H1 (cell line): ENCODE results near the gene CTDP1. TPM values are rescaled to one million over a fixed set of nuclear protein-coding genes. Genes with fewer than 3 reads are reported as not detected.
"Not testable (repeated sequence)": the region's sequence is repeated elsewhere in the genome, so short reads cannot be mapped to it uniquely, and the experiment has no call there.

ENCODE experiments used
- CTCF ChIA-PET: fragments of 300-600 bp; sonication (Branson Sonifier 250); formaldehyde crosslinking; loops from one replicate; lab custom pipeline; 2021; ENCODE audit not compliant: partially characterized antibody; lab: Charles Lee
- POLR2A ChIA-PET: fragments of 300-600 bp; sonication (Branson Sonifier 250); formaldehyde crosslinking; loops from one replicate; lab custom pipeline; 2021; ENCODE audit warnings: inconsistent platforms; ENCODE audit not compliant: partially characterized antibody; lab: Charles Lee
- DNase-seq, 2 experiments: peaks; one replicate each; pipeline versions ENCODE4 v3.0.0 to v3.0.0-alpha.2; 2010 to 2022; ENCODE audit warnings: low spot score in 2 of 2, low read depth in 1 of 2, mixed read lengths in 1 of 2
- FAIRE-seq: peaks from 2 replicates; lab custom pipeline; 2011; peaks lifted over from hg19 to GRCh38; lab: Jason Lieb, UNC
- H2AFZ ChIP-seq: 2 replicates; pipeline ENCODE4 v1.8.1; 2012; ENCODE audit warnings: low read length, inconsistent platforms
- H2AK5ac ChIP-seq: 2 replicates; pipeline ENCODE4 v1.6.1; 2013; ENCODE audit warnings: low read depth, low read length
- H2BK120ac ChIP-seq: replicated peaks from 2 replicates; pipeline ENCODE3; 2013; ENCODE audit warnings: low read depth, low read length, inconsistent platforms
- H2BK12ac ChIP-seq: 2 replicates; pipeline ENCODE4 v1.6.1; 2013; ENCODE audit warnings: low read depth, low read length
- H2BK15ac ChIP-seq: 2 replicates; pipeline ENCODE4 v1.6.1; 2013; ENCODE audit warnings: low read length
- H2BK20ac ChIP-seq: 2 replicates; pipeline ENCODE4 v1.6.1; 2013; ENCODE audit warnings: low read length
- H2BK5ac ChIP-seq: 2 replicates; pipeline ENCODE4 v1.6.1; 2013; ENCODE audit warnings: low read depth, low read length
- H3K14ac ChIP-seq: 2 replicates; pipeline ENCODE4 v1.6.1; 2013; ENCODE audit warnings: inconsistent platforms; ENCODE audit not compliant: insufficient read length
- H3K18ac ChIP-seq: 2 replicates; pipeline ENCODE4 v1.6.1; 2013; ENCODE audit warnings: low read length; ENCODE audit errors: extremely low read depth
- H3K23ac ChIP-seq: 2 replicates; pipeline ENCODE4 v1.6.1; 2013; ENCODE audit warnings: inconsistent platforms; ENCODE audit not compliant: insufficient read length
- H3K23me2 ChIP-seq: 2 replicates; pipeline ENCODE4 v1.6.1; 2013; ENCODE audit warnings: low read depth, low read length
- H3K27ac ChIP-seq: 2 replicates; pipeline ENCODE4 v1.6.1; 2011; ENCODE audit warnings: low read depth, low read length, inconsistent platforms
- H3K27me3 ChIP-seq, 4 experiments: replicated peaks in 1 of 4; 1 replicate in 1 of 4; 2 replicates in 3 of 4; pipeline versions ENCODE4 v1.6.1 to v1.8.1; 2011 to 2013; ENCODE audit warnings: low read length in 3 of 4, mild to moderate bottlenecking in 3 of 4, inconsistent platforms in 2 of 4, mixed read lengths in 2 of 4, moderate library complexity in 1 of 4; ENCODE audit not compliant: control insufficient read depth in 3 of 4, insufficient read depth in 3 of 4; ENCODE audit errors: extremely low read depth in 1 of 4
- H3K36me3 ChIP-seq, 4 experiments: 2 replicates each; pipeline versions ENCODE4 v1.6.1 to v1.8.1; 2011 to 2013; ENCODE audit warnings: mild to moderate bottlenecking in 4 of 4, low read length in 3 of 4, moderate library complexity in 2 of 4, control low read depth in 1 of 4, inconsistent platforms in 1 of 4; ENCODE audit not compliant: insufficient read depth in 4 of 4, control insufficient read depth in 2 of 4
- H3K4ac ChIP-seq: replicated peaks from 2 replicates; pipeline ENCODE3; 2013; ENCODE audit warnings: low read length, low read depth, mixed read lengths, inconsistent platforms; ENCODE audit not compliant: insufficient read length
- H3K4me1 ChIP-seq, 4 experiments: replicated peaks in 1 of 4; 1 replicate in 1 of 4; 2 replicates in 3 of 4; pipeline versions ENCODE4 v1.6.1 to v1.8.1; 2011 to 2013; ENCODE audit warnings: low read length in 3 of 4, inconsistent platforms in 2 of 4, mixed read lengths in 1 of 4; ENCODE audit not compliant: insufficient read depth in 4 of 4, control insufficient read depth in 3 of 4
- H3K4me2 ChIP-seq, 2 experiments: 2 replicates each; pipeline versions ENCODE4 v1.6.1 to v1.8.1; 2011 to 2013; ENCODE audit warnings: low read depth in 2 of 2, low read length in 2 of 2, control low read depth in 1 of 2, inconsistent platforms in 1 of 2, mild to moderate bottlenecking in 1 of 2; ENCODE audit not compliant: insufficient read depth in 1 of 2
- H3K4me3 ChIP-seq, 4 experiments: fragments of 200-600, 300-600 bp in 1 of 4; sonication (generic), shearing (Covaris generic), sonication (Bioruptor Twin) in 1 of 4; 2 replicates each; pipeline versions ENCODE4 v1.5.1 to v1.8.1; 2011 to 2016; ENCODE audit warnings: low read length in 4 of 4, low read depth in 3 of 4, control low read depth in 2 of 4, inconsistent platforms in 2 of 4, mild to moderate bottlenecking in 2 of 4, mixed read lengths in 1 of 4, moderate library complexity in 1 of 4; ENCODE audit not compliant: insufficient read depth in 2 of 4; ENCODE audit errors: extremely low read depth in 1 of 4
- H3K56ac ChIP-seq: replicated peaks from 2 replicates; pipeline ENCODE3; 2013; ENCODE audit warnings: low read depth, mild to moderate bottlenecking, mixed read lengths, low read length, inconsistent platforms; ENCODE audit not compliant: insufficient read length
- H3K79me1 ChIP-seq: 2 replicates; pipeline ENCODE4 v1.6.1; 2013; ENCODE audit warnings: low read depth, low read length, control low read depth
- H3K79me2 ChIP-seq, 2 experiments: 2 replicates each; pipeline versions ENCODE4 v1.6.1 to v1.8.1; 2012 to 2013; ENCODE audit warnings: low read length in 2 of 2, mild to moderate bottlenecking in 2 of 2, inconsistent platforms in 1 of 2; ENCODE audit not compliant: insufficient read depth in 2 of 2, control insufficient read depth in 1 of 2
- H3K9ac ChIP-seq, 4 experiments: replicated peaks in 1 of 4; 1 replicate in 1 of 4; 2 replicates in 3 of 4; pipeline versions ENCODE4 v1.6.1 to v1.8.1; 2011 to 2013; ENCODE audit warnings: low read depth in 3 of 4, low read length in 3 of 4, control low read depth in 2 of 4, mild to moderate bottlenecking in 2 of 4, moderate library complexity in 2 of 4, inconsistent platforms in 1 of 4; ENCODE audit errors: extremely low read depth in 1 of 4
- H3K9me3 ChIP-seq, 2 experiments: 2 replicates each; pipeline versions ENCODE4 v1.6.1 to v1.8.1; 2012 to 2013; ENCODE audit warnings: mild to moderate bottlenecking in 2 of 2, moderate library complexity in 2 of 2, control low read depth in 1 of 2, inconsistent platforms in 1 of 2, low read depth in 1 of 2, low read length in 1 of 2, mixed read lengths in 1 of 2; ENCODE audit not compliant: insufficient read depth in 2 of 2
- H4K20me1 ChIP-seq, 2 experiments: replicated peaks in 1 of 2; 2 replicates each; pipeline versions ENCODE3 to v1.8.1; 2011 to 2013; ENCODE audit warnings: inconsistent platforms in 2 of 2, low read length in 2 of 2, mild to moderate bottlenecking in 1 of 2; ENCODE audit not compliant: insufficient read depth in 2 of 2, control insufficient read depth in 1 of 2
- H4K5ac ChIP-seq: 2 replicates; pipeline ENCODE4 v1.6.1; 2013; ENCODE audit warnings: low read length, low read depth, mixed read lengths, inconsistent platforms; ENCODE audit not compliant: insufficient read length
- H4K8ac ChIP-seq: 2 replicates; pipeline ENCODE4 v1.8.0; 2013; ENCODE audit warnings: mild to moderate bottlenecking, moderate library complexity, low read length, inconsistent platforms; ENCODE audit not compliant: insufficient read depth; ENCODE audit errors: extremely low read depth
- H4K91ac ChIP-seq: replicated peaks from 2 replicates; pipeline ENCODE3; 2013; ENCODE audit warnings: low read length, mixed read lengths, inconsistent platforms; ENCODE audit not compliant: insufficient read length
- ZNF274 ChIP-seq: IDR thresholded peaks from 2 replicates; pipeline ENCODE4 v1.7.0; 2012; ENCODE audit warnings: low read length, borderline replicate concordance; ENCODE audit errors: extremely low read depth
- WGBS, 2 experiments: shearing (Covaris generic) in 1 of 2; methylation state at CpG; one replicate each; pipeline versions ENCODE4 v1.1.6 to v1.1.7; 2013 to 2015; ENCODE audit warnings: low lambda C conversion rate in 2 of 2, mixed read lengths in 2 of 2, inconsistent platforms in 1 of 2, low coverage in 1 of 2, missing lambda C conversion rate in 1 of 2; ENCODE audit not compliant: insufficient replicate concordance in 2 of 2, insufficient coverage in 1 of 2, insufficient read length in 1 of 2; ENCODE audit errors: extremely low coverage in 1 of 2, missing lambda C conversion rate in 1 of 2; 5-methylcytosine and 5-hydroxymethylcytosine counted together
- polyA plus RNA-seq, 7 experiments: library from polyadenylated mRNA; depleted of rRNA in 3 of 7; stranded (reverse) in 5 of 7; unstranded in 2 of 7; fragments of >200 nt in 5 of 7; fragments of 200-250 nt in 2 of 7; gene quantifications; 1 replicate in 5 of 7; 2 replicates in 1 of 7; 4 replicates in 1 of 7; pipeline versions ENCODE4 v1.2.1 to v1.2.3, GENCODE V29; 2011 to 2013; ENCODE audit warnings: missing spikeins in 2 of 7, mixed read lengths in 2 of 7
- total RNA-seq: library from RNA; stranded (reverse); fragmentation: NEBNext Ultra II Directional; extraction: Animal tissue kit (Norgen Biotek cat#: 25700); gene quantifications from 2 replicates; pipeline ENCODE4 v1.2.1, GENCODE V29; 2021

Gene CTDP1
- total and polyA plus RNA-seq, 2 of the 8 experiments (the other 6 are each of a cell fraction or from before 2014, with no cell fraction given): 16.6 to 37.0 TPM

- H2BK20ac ChIP-seq, H2BK120ac ChIP-seq, H3K23me2 ChIP-seq, FAIRE-seq, H3K56ac ChIP-seq, H3K79me1 ChIP-seq, H3K4ac ChIP-seq, H2BK5ac ChIP-seq, H2AFZ ChIP-seq, H3K4me2 ChIP-seq, H3K4me3 ChIP-seq, DNase-seq, POLR2A ChIA-PET, H4K91ac ChIP-seq, H2AK5ac ChIP-seq, H3K18ac ChIP-seq, H3K79me2 ChIP-seq, CTCF ChIA-PET, H2BK15ac ChIP-seq, H4K20me1 ChIP-seq, H3K27ac ChIP-seq, H2BK12ac ChIP-seq, H4K8ac ChIP-seq, H3K9ac ChIP-seq, H3K14ac ChIP-seq, H3K23ac ChIP-seq, H3K27me3 ChIP-seq, H4K5ac ChIP-seq, H3K4me1 ChIP-seq: not testable (repeated sequence)
- TF ChIP-seq ZNF274: peak; percentile 78
- 91% methylated on average over 12 of the region's 17 CpGs; no CpG with 5 or more reads in 1 of the 2 experiments for WGBS, 2 experiments
- peaks cover 12 to 16% of the 10 kb centered on the region in 2 experiments for H3K9me3 ChIP-seq
- peaks cover 5 to 51% (median 37%) of the 10 kb centered on the region in 4 experiments; a peak in 7 of 8 replicates for H3K36me3 ChIP-seq
Measured at GRCh38 chr18:79731881-79732720, 52.5 kb downstream of the CTDP1 start.
